GM10266 (cell line): ENCODE data around the gene FAAP24.
"Not testable (repeated sequence)": the region's sequence is repeated elsewhere in the genome, so short reads cannot be mapped to it uniquely, and the experiment has no call there.

Experiments used
- DNase-seq: peaks from one replicate; pipeline ENCODE4 v3.0.0; 2012; ENCODE audit errors: extremely low spot score
- TF ChIP-seq, protein P1 (sequence below): IDR thresholded peaks from 2 replicates; pipeline ENCODE4 v1.5.1; 2012; ENCODE audit warnings: mild to moderate bottlenecking, low read depth; ENCODE audit not compliant: control insufficient read depth, insufficient read depth; ENCODE audit errors: missing control alignments

FAAP24 gene

DNA sequence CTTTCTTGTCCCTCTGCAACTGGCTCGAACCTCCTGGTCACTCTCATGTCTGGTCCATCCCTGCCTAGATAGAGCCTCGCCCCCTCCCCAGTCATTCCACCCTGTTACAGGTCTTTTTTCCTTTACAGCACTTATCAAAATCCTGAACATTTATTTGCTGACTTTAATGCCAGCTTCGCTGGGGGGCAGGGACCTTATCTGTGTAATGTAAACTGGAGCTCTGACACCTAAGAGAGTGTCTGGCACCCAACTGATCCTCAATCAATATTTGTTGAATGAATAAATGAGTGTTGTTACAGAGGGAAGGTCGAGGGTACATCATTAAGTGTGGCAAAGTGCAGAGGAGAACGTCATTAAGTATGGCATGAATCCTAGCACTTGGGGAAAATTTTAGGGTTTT is 16.7 kb downstream of the FAAP24 start:
- TF ChIP-seq, protein P1, sequence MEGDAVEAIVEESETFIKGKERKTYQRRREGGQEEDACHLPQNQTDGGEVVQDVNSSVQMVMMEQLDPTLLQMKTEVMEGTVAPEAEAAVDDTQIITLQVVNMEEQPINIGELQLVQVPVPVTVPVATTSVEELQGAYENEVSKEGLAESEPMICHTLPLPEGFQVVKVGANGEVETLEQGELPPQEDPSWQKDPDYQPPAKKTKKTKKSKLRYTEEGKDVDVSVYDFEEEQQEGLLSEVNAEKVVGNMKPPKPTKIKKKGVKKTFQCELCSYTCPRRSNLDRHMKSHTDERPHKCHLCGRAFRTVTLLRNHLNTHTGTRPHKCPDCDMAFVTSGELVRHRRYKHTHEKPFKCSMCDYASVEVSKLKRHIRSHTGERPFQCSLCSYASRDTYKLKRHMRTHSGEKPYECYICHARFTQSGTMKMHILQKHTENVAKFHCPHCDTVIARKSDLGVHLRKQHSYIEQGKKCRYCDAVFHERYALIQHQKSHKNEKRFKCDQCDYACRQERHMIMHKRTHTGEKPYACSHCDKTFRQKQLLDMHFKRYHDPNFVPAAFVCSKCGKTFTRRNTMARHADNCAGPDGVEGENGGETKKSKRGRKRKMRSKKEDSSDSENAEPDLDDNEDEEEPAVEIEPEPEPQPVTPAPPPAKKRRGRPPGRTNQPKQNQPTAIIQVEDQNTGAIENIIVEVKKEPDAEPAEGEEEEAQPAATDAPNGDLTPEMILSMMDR, result no peak
- no peak for DNase-seq

DNA sequence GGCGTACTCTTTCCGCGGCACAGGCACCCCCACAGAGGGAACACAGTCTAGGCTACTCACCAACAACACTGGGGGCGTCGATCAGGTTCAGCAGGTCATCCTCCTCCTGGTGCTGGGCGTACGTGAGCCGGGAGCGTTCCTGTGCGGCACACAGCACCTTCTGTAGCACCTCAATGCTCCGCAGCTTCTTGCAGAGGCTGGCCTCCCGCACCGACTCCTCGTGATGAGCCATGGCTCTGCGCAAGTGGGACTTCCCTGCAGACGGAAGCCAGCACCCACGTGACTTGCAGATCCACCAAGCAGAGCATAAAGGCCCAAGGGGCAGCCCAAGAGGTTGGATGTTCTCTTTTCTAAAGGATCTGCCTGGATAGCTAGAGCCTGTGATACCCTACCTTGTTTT is 23.9 kb downstream of the FAAP24 start:
- DNase-seq, result not testable (repeated sequence)

DNA sequence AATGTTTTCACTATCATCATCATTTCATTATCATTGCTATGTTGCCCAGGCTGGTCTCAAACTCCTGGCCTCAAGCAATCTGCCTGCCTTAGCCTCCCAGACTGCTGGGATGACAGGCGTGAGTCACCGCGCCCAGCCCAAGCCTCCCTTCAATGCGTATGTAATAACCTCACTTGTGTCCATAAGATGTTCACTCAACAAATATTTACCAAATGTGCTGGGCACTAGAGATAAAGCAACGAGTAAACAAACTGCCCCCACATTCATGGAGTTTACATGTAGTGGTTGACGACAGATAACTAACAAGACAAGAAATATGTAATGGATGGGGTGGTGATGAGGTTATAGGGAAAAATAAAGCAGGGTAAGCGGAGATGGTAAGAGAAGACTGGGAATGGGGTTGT is 25.0 kb downstream of the FAAP24 start:
- DNase-seq, result not testable (repeated sequence)

DNA sequence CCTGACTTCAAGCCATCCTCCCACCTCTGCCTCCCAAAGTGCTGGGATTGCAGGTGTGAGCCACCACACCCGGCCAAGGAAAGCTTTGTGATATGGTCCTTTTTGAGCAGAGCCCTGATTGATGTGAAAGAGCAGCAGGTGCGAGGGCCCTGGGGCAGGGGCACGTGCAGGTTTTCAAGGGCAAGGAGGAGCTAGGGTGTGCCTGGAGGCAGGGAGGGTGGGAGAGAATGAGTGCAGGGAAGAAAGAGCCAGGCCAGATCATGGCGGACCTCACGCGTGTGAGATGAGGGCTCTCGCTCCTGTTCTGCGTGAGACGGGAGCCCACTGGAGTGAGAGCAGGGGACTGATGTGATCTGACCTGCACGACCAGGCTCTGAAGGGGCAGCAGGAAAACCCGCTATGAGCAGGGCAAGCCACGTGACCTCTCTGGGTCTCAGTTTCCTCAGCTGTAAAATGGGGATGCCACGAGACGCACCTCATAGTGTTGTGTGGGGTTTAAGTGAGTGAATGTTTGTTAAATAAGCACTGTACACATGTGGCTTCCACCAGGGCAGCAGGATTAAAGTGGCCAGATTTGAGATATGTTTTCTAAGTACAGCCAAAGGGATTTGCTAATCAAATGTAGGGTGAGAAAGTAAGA is 25.8 kb downstream of the FAAP24 start:
- TF ChIP-seq, protein P1, result no peak
- no peak for DNase-seq

DNA sequence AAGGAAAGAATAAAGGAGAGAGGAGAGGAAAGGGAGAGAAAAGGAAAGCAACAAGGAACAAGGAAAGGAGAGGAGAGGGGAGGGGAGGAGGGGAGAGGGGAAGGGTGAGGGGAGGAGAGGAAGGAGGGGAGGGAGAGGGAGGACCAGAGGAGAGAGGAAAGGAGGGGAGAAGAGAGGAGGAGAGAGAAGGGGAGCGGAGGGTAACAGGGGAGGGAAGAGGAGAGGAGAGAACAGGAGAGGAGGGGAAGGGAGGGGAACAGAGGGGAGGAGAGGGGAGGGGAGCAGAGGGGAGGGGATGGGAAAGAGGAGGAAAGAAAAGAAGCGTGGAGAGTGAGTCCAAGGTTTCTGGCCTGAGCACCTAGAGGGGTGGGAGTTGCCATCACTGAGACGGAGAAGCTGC is 26.7 kb downstream of the FAAP24 start:
- DNase-seq, result no peak
- TF ChIP-seq, protein P1, result no peak

DNA sequence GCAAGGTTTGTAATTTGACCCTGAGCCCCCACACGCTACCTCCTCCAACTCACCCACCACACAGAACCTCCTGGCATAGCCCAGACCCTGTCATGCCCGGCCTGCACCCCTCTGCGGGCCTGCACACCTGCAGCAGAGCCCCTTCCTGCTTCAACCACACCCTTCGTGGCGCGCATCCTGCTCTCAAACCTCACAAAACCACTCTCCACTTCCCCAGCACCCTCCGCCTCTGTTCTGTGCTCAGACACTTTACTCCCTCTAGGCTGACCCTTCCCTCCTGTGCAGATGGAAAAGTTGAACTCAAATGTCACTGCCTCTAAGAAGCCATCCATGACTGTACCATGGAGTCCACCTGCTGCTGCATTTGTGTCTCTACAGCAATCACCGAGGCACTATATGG is 28.5 kb downstream of the FAAP24 start:
- TF ChIP-seq, protein P1, result no peak
- DNase-seq, result no peak

DNA sequence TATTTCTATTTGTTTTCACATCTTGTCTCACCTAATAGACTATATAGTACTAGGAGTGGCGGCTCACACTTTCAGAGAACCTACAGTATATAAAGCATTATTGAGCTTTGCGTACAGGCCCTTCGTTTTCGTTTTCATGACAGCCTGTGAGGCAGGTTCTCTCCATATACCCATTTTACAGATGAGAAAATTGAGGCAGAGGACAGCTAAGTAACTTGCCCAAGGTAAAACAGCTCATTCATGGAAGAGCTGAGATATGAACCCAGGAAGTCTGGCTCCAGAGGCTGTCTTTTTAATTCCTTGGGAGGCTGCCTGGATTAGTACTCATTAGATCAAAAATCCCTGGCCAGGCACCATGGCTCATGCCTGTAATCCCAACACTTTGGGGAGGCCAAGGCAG is 28.9 kb downstream of the FAAP24 start:
- TF ChIP-seq, protein P1, result no peak

DNA sequence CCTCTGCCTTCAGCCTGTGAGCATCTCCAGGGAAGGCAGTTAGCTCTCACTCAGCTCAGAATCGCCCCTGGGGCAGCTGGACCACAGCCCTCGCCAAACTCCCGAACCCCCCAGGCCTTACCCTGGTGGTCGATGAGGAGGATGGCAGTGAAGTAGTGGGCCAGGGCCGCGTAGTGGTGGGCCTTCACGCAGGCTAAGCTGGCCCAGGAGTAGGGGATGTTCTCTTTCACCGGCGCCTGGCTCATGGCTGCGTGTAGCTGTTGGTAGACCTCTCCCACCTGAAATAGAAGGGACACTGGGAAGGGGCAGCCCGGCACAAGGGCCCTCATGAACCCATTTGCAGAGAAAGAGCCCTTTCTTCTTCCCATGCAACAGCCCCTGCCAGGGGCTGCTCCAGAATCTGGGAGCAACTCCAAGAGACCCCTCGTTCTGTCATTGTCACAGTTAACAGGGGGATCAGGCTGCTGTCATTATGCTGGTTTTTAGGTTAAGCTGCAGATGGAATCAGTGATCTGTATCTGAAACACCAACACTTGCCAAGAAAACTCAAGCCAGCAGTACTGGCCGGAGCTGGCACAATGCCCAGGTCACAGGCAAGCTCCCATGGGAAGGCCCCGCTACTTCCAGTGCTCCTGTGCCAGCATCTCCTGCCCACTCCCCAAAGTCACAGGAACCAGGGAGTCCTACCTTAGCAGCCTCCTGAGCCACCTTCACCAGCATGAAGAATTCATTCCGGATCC is 30.3 kb downstream of the FAAP24 start:
- not testable (repeated sequence) for DNase-seq

More for the DNA sequence above, 28.9 kb downstream of the FAAP24 start:
- DNase-seq, result no peak

DNA sequence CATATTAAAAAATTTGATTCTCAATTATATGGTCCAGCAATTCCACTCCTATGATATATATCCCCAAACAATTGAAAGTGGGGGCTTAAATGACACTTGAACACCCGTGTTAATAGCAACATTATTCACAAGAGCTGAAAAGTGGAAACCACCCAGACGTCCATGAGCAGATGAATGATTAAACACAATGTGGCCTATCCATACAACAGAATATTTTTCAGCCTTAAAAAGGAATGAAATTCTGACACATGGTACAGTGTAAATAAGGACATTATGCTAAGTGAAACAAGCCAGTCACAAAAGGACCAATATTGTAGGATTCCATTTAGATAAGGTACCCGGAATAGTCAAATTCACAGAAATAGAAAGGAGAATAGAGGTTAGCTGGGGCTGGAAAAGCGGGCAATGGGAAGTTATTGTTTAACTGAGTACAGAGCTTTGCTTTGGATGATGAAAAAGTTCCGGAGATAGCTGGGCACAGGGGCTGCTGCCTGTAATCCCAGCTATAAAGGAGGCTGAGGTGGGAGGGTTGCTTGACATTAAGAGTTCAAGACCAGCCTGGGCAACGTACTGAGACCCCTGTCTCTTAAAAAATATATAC is 31.5 kb downstream of the FAAP24 start:
- not testable (repeated sequence) for DNase-seq
